Upper lobe of left lung (tissue), 4 donors: Measurements from ENCODE around the gene PKMYT1.

Experiments
- CTCF ChIP-seq, 6 experiments: fragments of 450-650 bp in 4 of 6; fragments of 200-600 bp in 2 of 6; sonication (generic) in 2 of 6; IDR thresholded peaks; one replicate each; pipeline ENCODE4 v1.5.1; 2016 to 2019; ENCODE audit warnings: antibody characterized with exemption in 6 of 6
- POLR2A ChIP-seq, 4 donors: fragments of 450-650 bp; IDR thresholded peaks; one replicate each; pipeline ENCODE4 v1.5.1; 2016 to 2017; ENCODE audit warnings: antibody characterized with exemption in 4 of 4, mild to moderate bottlenecking in 2 of 4

- TF ChIP-seq POLR2A (IDR thresholded peaks at IDR 0.05) (no peak), CTCF (IDR thresholded peaks at IDR 0.05) (no peak)
Observed at GRCh38 chr16:2981899-2982250, 1.6 kb upstream of the PKMYT1 start.
